ENCODE data around the gene LHX3.

LHX3 gene

DNA sequence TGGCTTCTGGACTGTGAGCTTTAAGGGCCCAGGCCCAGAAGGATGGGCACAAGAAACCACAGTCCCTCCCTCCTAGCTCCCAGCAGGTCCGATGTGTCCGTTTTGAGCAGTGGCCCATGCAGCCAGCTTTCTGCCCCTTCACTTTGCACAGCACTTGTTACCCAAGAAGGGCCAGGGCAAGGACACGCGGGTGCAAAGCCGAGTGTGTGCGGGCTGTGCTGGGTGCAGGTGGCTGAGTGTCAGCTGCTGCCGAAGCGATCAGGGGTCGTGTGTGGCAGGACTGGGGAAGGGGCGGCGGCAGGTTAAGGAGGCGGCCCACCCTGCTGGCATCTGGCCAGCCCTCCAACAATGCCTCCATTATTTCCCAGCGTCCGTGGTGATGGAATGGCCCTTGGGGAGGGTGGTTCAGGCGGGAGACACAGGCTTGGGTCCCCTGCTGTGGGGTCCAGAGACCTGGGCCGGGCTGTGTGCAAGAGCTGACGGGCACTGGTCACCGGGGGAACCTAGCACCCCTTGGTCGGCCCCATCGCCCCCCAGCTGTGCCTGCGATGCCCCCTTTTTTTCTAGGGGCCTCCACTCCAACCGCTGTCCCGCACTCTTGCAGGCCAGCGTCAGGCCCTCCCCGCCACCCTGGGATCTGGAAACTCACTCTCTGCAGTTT, 653 bp downstream of the LHX3 start:
- no peak for DNase-seq (ENCODE audit: low read depth)
- no peak overlapping the region for H3K4me3 ChIP-seq (ENCODE audit: low read length)
- TF ChIP-seq, protein P1, sequence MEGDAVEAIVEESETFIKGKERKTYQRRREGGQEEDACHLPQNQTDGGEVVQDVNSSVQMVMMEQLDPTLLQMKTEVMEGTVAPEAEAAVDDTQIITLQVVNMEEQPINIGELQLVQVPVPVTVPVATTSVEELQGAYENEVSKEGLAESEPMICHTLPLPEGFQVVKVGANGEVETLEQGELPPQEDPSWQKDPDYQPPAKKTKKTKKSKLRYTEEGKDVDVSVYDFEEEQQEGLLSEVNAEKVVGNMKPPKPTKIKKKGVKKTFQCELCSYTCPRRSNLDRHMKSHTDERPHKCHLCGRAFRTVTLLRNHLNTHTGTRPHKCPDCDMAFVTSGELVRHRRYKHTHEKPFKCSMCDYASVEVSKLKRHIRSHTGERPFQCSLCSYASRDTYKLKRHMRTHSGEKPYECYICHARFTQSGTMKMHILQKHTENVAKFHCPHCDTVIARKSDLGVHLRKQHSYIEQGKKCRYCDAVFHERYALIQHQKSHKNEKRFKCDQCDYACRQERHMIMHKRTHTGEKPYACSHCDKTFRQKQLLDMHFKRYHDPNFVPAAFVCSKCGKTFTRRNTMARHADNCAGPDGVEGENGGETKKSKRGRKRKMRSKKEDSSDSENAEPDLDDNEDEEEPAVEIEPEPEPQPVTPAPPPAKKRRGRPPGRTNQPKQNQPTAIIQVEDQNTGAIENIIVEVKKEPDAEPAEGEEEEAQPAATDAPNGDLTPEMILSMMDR (conservative IDR thresholded peaks at IDR 0.05; ENCODE audit: low read length), result no peak

GRCh38 chr9:136203408-136204144, 1.4 kb downstream of the LHX3 start:
- TF ChIP-seq, protein P1 (conservative IDR thresholded peaks at IDR 0.05; ENCODE audit: low read length), result no peak
- DNase-seq (ENCODE audit: low read depth), result no peak
- H3K4me3 ChIP-seq (ENCODE audit: low read length), result no peak overlapping the region

GRCh38 chr9:136202454-136203407, 2.2 kb downstream of the LHX3 start:
- DNase-seq (ENCODE audit: low read depth), result no peak
- H3K4me3 ChIP-seq (ENCODE audit: low read length), result no peak overlapping the region
- TF ChIP-seq, protein P1 (conservative IDR thresholded peaks at IDR 0.05; ENCODE audit: low read length), result no peak

DNA sequence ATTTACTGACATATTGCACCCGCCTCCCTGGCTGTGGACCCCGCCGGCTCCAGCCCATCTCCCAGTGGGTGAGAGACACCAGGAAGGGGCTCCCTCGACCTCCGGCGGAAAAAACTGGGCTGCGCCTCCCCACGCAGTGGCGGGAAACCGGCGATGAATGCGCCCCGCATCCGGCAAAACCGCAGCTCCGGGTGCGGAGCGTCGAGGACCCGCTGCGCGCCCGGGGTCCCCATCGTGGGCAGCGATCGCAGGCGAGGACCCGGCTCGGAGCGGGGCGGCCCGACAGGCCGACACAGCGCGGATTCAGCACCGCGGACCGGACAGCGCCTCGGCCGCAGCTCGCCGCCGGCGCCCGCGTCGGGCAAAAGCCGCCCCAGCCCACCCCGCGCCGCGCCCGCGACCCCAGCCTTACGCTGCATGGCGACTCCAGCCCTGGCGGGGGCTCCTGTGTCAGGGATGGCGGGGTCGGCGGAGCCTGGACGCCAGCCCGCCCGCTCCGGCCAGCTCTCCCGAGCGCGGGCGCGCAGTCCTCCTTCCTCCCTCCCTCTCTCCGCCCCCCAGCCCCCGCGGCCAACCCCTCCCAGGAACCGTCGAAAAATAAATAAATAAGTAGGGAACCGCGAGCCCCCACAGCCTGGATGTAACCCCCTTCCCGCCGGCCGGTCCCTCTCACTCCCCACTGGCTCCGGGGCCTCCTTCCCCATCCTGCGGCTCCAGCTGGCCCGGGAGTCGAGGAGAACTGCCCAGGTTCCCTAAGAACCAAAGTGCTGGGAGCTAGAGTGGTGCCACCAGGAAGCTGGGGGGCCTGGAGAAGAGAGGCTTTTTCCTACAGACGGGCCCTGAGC, 3.1 kb downstream of the LHX3 start:
- no peak overlapping the region for H3K4me3 ChIP-seq (ENCODE audit: low read length)
- no peak for DNase-seq (ENCODE audit: low read depth)
- TF ChIP-seq, protein P1 (conservative IDR thresholded peaks at IDR 0.05; ENCODE audit: low read length), result no peak

DNA sequence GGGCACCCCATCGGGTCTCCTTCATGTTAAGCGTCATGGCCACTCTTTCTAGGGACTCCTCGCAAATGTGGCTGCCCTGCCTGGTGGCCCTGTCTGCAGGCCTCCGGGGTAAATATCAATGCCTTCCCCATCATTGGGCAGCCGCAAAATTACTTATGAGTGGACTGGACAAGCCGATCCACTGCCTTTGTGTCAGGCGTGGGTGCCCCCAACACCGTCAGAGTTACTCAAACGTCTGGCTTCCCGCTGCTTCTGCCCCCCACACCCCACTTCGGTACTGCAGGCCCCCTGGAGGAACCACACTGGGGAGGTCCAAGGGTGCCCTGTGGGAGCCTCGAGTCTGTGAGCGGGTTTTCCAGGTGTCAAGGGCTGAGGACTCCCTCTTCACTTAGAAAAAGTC, 3.8 kb downstream of the LHX3 start:
- TF ChIP-seq, protein P1 (conservative IDR thresholded peaks at IDR 0.05; ENCODE audit: low read length), result no peak
- no peak for DNase-seq (ENCODE audit: low read depth)
- H3K4me3 ChIP-seq (ENCODE audit: low read length), result no peak overlapping the region

GRCh38 chr9:136200424-136200823, 4.5 kb downstream of the LHX3 start:
- no peak overlapping the region for H3K4me3 ChIP-seq (ENCODE audit: low read length)
- DNase-seq (ENCODE audit: low read depth), result no peak

More at GRCh38 chr9:136200424-136200823, 4.5 kb downstream of the LHX3 start:
- TF ChIP-seq, protein P1 (conservative IDR thresholded peaks at IDR 0.05; ENCODE audit: low read length), result no peak

Data from AG10803 (cell line).